GM23338 (cell line): ENCODE results near the gene WWP2. TPM values are rescaled to one million over a fixed set of nuclear protein-coding genes. Genes with fewer than 3 reads are reported as not detected.

Source experiments
- ATAC-seq: fragments of 200-7000 bp; cut with Tn5 transposase; 3 replicates; pipeline ENCODE4 v1.9.1; 2020
- DNase-seq: peaks from one replicate; pipeline ENCODE4 v3.0.0-alpha.2; 2015; ENCODE audit warnings: low spot score
- H2AFZ ChIP-seq: fragments of 200-600 bp; sonication (generic); 2 replicates; pipeline ENCODE4 v1.8.0; 2016; ENCODE audit warnings: antibody characterized with exemption, mild to moderate bottlenecking, moderate library complexity
- H3F3A ChIP-seq: fragments of 200-600 bp; sonication (generic); replicated peaks from 2 replicates; pipeline ENCODE4 v1.8.0; 2017; ENCODE audit warnings: antibody characterized with exemption, mixed run types, low read depth
- H3K27ac ChIP-seq: fragments of 200-600 bp; sonication (generic); 2 replicates; pipeline ENCODE4 v1.6.1; 2016; ENCODE audit warnings: low read depth
- H3K27me3 ChIP-seq: fragments of 200-600 bp; sonication (generic); 2 replicates; pipeline ENCODE4 v1.8.0; 2016; ENCODE audit warnings: mild to moderate bottlenecking, mixed run types, moderate library complexity; ENCODE audit not compliant: insufficient read depth
- H3K36me3 ChIP-seq: fragments of 200-600 bp; sonication (generic); 2 replicates; pipeline ENCODE4 v1.8.0; 2016; ENCODE audit warnings: mild to moderate bottlenecking; ENCODE audit not compliant: insufficient read depth
- H3K4me1 ChIP-seq: fragments of 200-600 bp; sonication (generic); 2 replicates; pipeline ENCODE4 v1.8.0; 2016; ENCODE audit warnings: mild to moderate bottlenecking, moderate library complexity; ENCODE audit not compliant: insufficient read depth
- H3K4me2 ChIP-seq: fragments of 200-600 bp; sonication (generic); 2 replicates; pipeline ENCODE4 v1.7.1; 2017; ENCODE audit warnings: mixed run types
- H3K4me3 ChIP-seq: fragments of 200-600 bp; sonication (generic); 2 replicates; pipeline ENCODE4 v1.6.1; 2016; ENCODE audit warnings: mixed run types
- H3K79me2 ChIP-seq: fragments of 200-600 bp; sonication (generic); replicated peaks from 2 replicates; pipeline ENCODE4 v1.8.0; 2017; ENCODE audit warnings: mild to moderate bottlenecking; ENCODE audit not compliant: insufficient read depth
- H3K9me2 ChIP-seq: fragments of 200-600 bp; sonication (generic); 2 replicates; pipeline ENCODE4 v1.8.0; 2017; ENCODE audit not compliant: insufficient read depth
- H4K20me1 ChIP-seq: fragments of 200-600 bp; sonication (generic); replicated peaks from 2 replicates; pipeline ENCODE4 v1.8.0; 2017; ENCODE audit warnings: mild to moderate bottlenecking; ENCODE audit not compliant: insufficient read depth
- H3K27ac Mint-ChIP-seq: 2 replicates; pipeline ENCODE4 v1.8.0; 2020; ENCODE audit warnings: inconsistent platforms, mild to moderate bottlenecking, moderate library complexity, mixed read lengths
- H3K27me3 Mint-ChIP-seq: 3 replicates; pipeline ENCODE4 v1.8.0; 2022; ENCODE audit warnings: low read depth, mild to moderate bottlenecking, moderate library complexity, mixed read lengths, inconsistent platforms; ENCODE audit not compliant: insufficient read depth, poor library complexity
- H3K36me3 Mint-ChIP-seq: 3 replicates; pipeline ENCODE4 v1.8.0; 2021; ENCODE audit warnings: low read depth, mild to moderate bottlenecking, inconsistent platforms, moderate library complexity, mixed read lengths
- H3K4me1 Mint-ChIP-seq: 3 replicates; pipeline ENCODE4 v1.8.0; 2020; ENCODE audit warnings: mild to moderate bottlenecking, inconsistent platforms, mixed read lengths
- H3K4me3 Mint-ChIP-seq: 3 replicates; pipeline ENCODE4 v1.8.0; 2021; ENCODE audit warnings: moderate library complexity, mild to moderate bottlenecking, inconsistent platforms, mixed read lengths
- H3K9me3 Mint-ChIP-seq: 3 replicates; pipeline ENCODE4 v1.8.0; 2020; ENCODE audit warnings: moderate library complexity, mild to moderate bottlenecking, inconsistent platforms, mixed read lengths
- NANOG ChIP-seq: IDR thresholded peaks from 2 replicates; pipeline ENCODE4 v1.6.1; 2016; ENCODE audit warnings: antibody characterized with exemption, borderline replicate concordance
- POLR2AphosphoS5 ChIP-seq: IDR thresholded peaks from 2 replicates; pipeline ENCODE4 v1.6.1; 2016; ENCODE audit warnings: antibody characterized with exemption, low read depth
- ZNF331 ChIP-seq: fragments of 250-450 bp; sonication (Bioruptor Pico); IDR thresholded peaks from 2 replicates; pipeline ENCODE4 v1.5.0; 2020; ENCODE audit warnings: low read depth, mild to moderate bottlenecking, moderate library complexity
- polyA plus RNA-seq: library from polyadenylated mRNA; unstranded; fragments of >200 nt; fragmentation: Nextera tagmentation; extraction: Ambion mirVana; gene quantifications from 2 replicates; pipeline ENCODE4 v1.2.1, GENCODE V29; 2016
- total RNA-seq: library from RNA; depleted of rRNA; stranded (reverse); fragments of >200 nt; shearing (Covaris generic); gene quantifications from 2 replicates; pipeline ENCODE4 v1.2.3, GENCODE V29; 2014
- TF ChIP-seq, protein P1 (sequence below): IDR thresholded peaks from one replicate; pipeline ENCODE4 v1.6.1; 2018; ENCODE audit warnings: antibody characterized with exemption; ENCODE audit not compliant: unreplicated experiment
- TF ChIP-seq, protein P2 (sequence below): fragments of 250-450 bp; sonication (Bioruptor Pico); IDR thresholded peaks from 2 replicates; pipeline ENCODE4 v1.5.0; 2020; ENCODE audit warnings: mild to moderate bottlenecking, moderate library complexity

WWP2 gene
- total and polyA plus RNA-seq, 2 experiments from 2014 or later, result 12.3 to 35.5 TPM

DNA sequence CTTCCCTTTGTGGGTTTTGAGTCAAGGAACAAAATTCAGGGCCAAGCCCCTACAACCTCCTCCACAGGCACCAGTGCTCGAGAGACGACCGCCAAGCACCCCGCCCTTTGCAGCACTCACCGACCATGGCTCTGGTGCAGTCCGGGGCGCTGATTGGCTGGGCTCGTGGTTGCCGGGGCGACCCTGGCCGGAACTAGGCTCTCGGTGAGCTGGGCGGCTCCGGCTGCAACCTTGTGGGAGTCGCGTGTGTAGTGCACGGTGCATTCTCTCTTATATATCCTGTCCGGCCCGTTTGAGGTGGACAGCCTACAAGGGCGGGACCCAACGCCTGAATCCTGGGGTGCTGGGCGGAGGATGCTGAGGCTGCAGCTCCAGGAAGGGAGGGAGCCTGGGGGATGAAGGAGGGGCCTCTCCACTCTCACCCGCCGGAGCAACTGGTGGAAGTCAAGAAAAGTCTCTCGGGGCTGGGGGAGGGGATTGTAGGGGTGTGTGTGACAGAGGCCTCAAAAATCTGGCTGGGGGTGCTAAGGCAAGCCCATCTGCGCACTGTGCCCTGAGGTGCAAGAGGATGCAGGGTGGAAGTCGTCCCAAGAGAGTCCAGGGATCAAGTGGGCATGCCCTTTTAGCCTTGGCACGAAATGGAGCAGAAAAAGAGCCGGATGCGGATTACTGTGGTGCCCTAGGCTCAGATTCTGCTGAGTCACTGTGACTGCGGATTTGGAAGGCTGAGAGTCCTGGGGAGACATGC lies 35.6 kb upstream of the WWP2 start, which contains the start of gene NQO1:
Gene NQO1, minus strand, starts transcription at position 248 of the 748 bp plus-strand sequence. Its CDS starts 121 bp downstream, at position 127.
- no peak for TF ChIP-seq NANOG
- TF ChIP-seq, protein P1, sequence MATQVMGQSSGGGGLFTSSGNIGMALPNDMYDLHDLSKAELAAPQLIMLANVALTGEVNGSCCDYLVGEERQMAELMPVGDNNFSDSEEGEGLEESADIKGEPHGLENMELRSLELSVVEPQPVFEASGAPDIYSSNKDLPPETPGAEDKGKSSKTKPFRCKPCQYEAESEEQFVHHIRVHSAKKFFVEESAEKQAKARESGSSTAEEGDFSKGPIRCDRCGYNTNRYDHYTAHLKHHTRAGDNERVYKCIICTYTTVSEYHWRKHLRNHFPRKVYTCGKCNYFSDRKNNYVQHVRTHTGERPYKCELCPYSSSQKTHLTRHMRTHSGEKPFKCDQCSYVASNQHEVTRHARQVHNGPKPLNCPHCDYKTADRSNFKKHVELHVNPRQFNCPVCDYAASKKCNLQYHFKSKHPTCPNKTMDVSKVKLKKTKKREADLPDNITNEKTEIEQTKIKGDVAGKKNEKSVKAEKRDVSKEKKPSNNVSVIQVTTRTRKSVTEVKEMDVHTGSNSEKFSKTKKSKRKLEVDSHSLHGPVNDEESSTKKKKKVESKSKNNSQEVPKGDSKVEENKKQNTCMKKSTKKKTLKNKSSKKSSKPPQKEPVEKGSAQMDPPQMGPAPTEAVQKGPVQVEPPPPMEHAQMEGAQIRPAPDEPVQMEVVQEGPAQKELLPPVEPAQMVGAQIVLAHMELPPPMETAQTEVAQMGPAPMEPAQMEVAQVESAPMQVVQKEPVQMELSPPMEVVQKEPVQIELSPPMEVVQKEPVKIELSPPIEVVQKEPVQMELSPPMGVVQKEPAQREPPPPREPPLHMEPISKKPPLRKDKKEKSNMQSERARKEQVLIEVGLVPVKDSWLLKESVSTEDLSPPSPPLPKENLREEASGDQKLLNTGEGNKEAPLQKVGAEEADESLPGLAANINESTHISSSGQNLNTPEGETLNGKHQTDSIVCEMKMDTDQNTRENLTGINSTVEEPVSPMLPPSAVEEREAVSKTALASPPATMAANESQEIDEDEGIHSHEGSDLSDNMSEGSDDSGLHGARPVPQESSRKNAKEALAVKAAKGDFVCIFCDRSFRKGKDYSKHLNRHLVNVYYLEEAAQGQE, result no peak
- peak; percentile 80 for TF ChIP-seq POLR2AphosphoS5
- TF ChIP-seq ZNF331 (CRISPR knock-in tag), result no peak
- TF ChIP-seq, protein P2, sequence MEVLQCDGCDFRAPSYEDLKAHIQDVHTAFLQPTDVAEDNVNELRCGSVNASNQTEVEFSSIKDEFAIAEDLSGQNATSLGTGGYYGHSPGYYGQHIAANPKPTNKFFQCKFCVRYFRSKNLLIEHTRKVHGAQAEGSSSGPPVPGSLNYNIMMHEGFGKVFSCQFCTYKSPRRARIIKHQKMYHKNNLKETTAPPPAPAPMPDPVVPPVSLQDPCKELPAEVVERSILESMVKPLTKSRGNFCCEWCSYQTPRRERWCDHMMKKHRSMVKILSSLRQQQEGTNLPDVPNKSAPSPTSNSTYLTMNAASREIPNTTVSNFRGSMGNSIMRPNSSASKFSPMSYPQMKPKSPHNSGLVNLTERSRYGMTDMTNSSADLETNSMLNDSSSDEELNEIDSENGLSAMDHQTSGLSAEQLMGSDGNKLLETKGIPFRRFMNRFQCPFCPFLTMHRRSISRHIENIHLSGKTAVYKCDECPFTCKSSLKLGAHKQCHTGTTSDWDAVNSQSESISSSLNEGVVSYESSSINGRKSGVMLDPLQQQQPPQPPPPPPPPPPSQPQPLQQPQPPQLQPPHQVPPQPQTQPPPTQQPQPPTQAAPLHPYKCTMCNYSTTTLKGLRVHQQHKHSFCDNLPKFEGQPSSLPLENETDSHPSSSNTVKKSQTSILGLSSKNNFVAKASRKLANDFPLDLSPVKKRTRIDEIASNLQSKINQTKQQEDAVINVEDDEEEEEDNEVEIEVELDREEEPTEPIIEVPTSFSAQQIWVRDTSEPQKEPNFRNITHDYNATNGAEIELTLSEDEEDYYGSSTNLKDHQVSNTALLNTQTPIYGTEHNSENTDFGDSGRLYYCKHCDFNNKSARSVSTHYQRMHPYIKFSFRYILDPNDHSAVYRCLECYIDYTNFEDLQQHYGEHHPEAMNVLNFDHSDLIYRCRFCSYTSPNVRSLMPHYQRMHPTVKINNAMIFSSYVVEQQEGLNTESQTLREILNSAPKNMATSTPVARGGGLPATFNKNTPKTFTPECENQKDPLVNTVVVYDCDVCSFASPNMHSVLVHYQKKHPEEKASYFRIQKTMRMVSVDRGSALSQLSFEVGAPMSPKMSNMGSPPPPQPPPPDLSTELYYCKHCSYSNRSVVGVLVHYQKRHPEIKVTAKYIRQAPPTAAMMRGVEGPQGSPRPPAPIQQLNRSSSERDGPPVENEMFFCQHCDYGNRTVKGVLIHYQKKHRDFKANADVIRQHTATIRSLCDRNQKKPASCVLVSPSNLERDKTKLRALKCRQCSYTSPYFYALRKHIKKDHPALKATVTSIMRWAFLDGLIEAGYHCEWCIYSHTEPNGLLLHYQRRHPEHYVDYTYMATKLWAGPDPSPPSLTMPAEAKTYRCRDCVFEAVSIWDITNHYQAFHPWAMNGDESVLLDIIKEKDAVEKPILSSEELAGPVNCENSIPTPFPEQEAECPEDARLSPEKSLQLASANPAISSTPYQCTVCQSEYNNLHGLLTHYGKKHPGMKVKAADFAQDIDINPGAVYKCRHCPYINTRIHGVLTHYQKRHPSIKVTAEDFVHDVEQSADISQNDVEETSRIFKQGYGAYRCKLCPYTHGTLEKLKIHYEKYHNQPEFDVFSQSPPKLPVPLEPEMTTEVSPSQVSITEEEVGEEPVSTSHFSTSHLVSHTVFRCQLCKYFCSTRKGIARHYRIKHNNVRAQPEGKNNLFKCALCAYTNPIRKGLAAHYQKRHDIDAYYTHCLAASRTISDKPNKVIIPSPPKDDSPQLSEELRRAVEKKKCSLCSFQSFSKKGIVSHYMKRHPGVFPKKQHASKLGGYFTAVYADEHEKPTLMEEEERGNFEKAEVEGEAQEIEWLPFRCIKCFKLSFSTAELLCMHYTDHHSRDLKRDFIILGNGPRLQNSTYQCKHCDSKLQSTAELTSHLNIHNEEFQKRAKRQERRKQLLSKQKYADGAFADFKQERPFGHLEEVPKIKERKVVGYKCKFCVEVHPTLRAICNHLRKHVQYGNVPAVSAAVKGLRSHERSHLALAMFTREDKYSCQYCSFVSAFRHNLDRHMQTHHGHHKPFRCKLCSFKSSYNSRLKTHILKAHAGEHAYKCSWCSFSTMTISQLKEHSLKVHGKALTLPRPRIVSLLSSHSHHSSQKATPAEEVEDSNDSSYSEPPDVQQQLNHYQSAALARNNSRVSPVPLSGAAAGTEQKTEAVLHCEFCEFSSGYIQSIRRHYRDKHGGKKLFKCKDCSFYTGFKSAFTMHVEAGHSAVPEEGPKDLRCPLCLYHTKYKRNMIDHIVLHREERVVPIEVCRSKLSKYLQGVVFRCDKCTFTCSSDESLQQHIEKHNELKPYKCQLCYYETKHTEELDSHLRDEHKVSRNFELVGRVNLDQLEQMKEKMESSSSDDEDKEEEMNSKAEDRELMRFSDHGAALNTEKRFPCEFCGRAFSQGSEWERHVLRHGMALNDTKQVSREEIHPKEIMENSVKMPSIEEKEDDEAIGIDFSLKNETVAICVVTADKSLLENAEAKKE, result no peak
- Histone ChIP-seq H3K27ac (peak within 1 kb of the TSS; percentile 99), H3K36me3 (no peaks in the 10 kb centered on the region; the same call in 1 of the 2 replicates), H3K4me2 (peak within 1 kb of the TSS; percentile 96), H3K27me3 (no peaks in the 10 kb centered on the region), H2AFZ (peak within 1 kb of the TSS; percentile 77; the same call in 1 of the 2 replicates), H3K4me1 (peaks cover 32% of the 10 kb centered on the region), H4K20me1 (no peaks in the 10 kb centered on the region), H3K79me2 (peaks cover 38% of the 10 kb centered on the region), H3F3A (peaks cover 28% of the 10 kb centered on the region; the same call in 1 of the 2 replicates), H3K4me3 (peak within 1 kb of the TSS; percentile 62), H3K9me2 (no peaks in the 10 kb centered on the region)
- Mint-ChIP-seq H3K27me3 (peaks cover 20% of the 10 kb centered on the region), H3K9me3 (no peaks in the 10 kb centered on the region), H3K4me3 (peak within 1 kb of the TSS; percentile 83), H3K4me1 (peaks cover 34% of the 10 kb centered on the region), H3K36me3 (no peaks in the 10 kb centered on the region; the same call in 2 of the 3 replicates), H3K27ac (peak within 1 kb of the TSS; percentile 100)
- ATAC-seq (peak; percentile 95), DNase-seq (peak; percentile 98)
